BJ (cell line): ENCODE results near the gene FLNC. TPM values are rescaled to one million over a fixed set of nuclear protein-coding genes. Genes with fewer than 3 reads are reported as not detected.

ENCODE experiments used
- CTCF ChIA-PET: fragments of 350-600 bp; formaldehyde crosslinking; extraction: SDS; loops from one replicate; lab custom pipeline; 2021; ENCODE audit warnings: antibody characterized with exemption, inconsistent platforms; lab: Yijun Ruan, JAX
- POLR2A ChIA-PET: fragments of 300-600 bp; sonication (Branson Sonifier 250); formaldehyde crosslinking; extraction: SDS; loops from one replicate; lab custom pipeline; 2021; ENCODE audit warnings: antibody characterized with exemption; lab: Charles Lee
- DNase-seq: peaks from one replicate; pipeline ENCODE4 v3.0.0-alpha.2; 2011; ENCODE audit warnings: low read depth
- H3K27me3 ChIP-seq: 2 replicates; pipeline ENCODE4 v1.6.0; 2011; ENCODE audit warnings: low read length; ENCODE audit not compliant: control insufficient read depth, insufficient read depth
- H3K36me3 ChIP-seq: 2 replicates; pipeline ENCODE4 v1.5.1; 2011; ENCODE audit warnings: low read length; ENCODE audit not compliant: control insufficient read depth, insufficient read depth
- H3K4me3 ChIP-seq: 2 replicates; pipeline ENCODE4 v1.5.1; 2011; ENCODE audit warnings: low read depth, mild to moderate bottlenecking, control low read depth, low read length
- CTCF ChIP-seq: IDR thresholded peaks from 2 replicates; pipeline ENCODE4 v1.5.1; 2011; ENCODE audit warnings: low read depth, mild to moderate bottlenecking, control low read depth, inconsistent platforms, low read length, moderate library complexity; ENCODE audit not compliant: insufficient read depth
- polyA plus RNA-seq: library from polyadenylated mRNA; depleted of rRNA; stranded (reverse); fragments of >200 nt; gene quantifications from 2 replicates; pipeline ENCODE4 v1.2.3, GENCODE V29; 2011

FLNC gene
- polyA plus RNA-seq, 1 experiment, result 58.6 TPM

GRCh38 chr7:128892521-128893250, 62.5 kb downstream of the FLNC start:
- no peak for TF ChIP-seq CTCF
- H3K27me3 ChIP-seq, result 0 out of 2 replicates have a peak, but pooled peaks cover 2% of the 10 kb centered on the region
- POLR2A ChIA-PET, result no interaction called here
- H3K4me3 ChIP-seq, result no peak overlapping the region
- DNase-seq, result no peak
- CTCF ChIA-PET, result interaction anchor here (1.0 to 2.0 kb wide), 4 partner anchors 9 to 199 kb away, joined by 3 to 7 read pairs (median 5); no protein-coding TSS in a partner anchor
- H3K36me3 ChIP-seq, result no peaks in the 10 kb centered on the region

- POLR2A ChIA-PET, result no interaction called here
Observed at GRCh38 chr7:128893251-128894100, 63.3 kb downstream of the FLNC start.

GRCh38 chr7:128894101-128894440, 63.9 kb downstream of the FLNC start:
- no peak for TF ChIP-seq CTCF
- Histone ChIP-seq H3K4me3 (no peak overlapping the region), H3K36me3 (no peaks in the 10 kb centered on the region), H3K27me3 (no peaks in the 10 kb centered on the region)
- ChIA-PET CTCF (interaction anchor here (1.6 kb wide), 1 partner anchor 11 kb away, joined by 3 read pairs; no protein-coding TSS in a partner anchor), POLR2A (no interaction called here)
- DNase-seq, result no peak

More at GRCh38 chr7:128893251-128894100, 63.3 kb downstream of the FLNC start:
- CTCF ChIA-PET, result interaction anchor here (1.0 to 2.0 kb wide), 5 partner anchors 10 to 198 kb away, joined by 3 to 7 read pairs (median 4); no protein-coding TSS in a partner anchor
- Histone ChIP-seq H3K36me3 (no peaks in the 10 kb centered on the region), H3K27me3 (0 out of 2 replicates have a peak, but pooled peaks cover 2% of the 10 kb centered on the region), H3K4me3 (no peak overlapping the region)
- DNase-seq, result no peak
- TF ChIP-seq CTCF, result no peak

GRCh38 chr7:128895320-128895719, 65.1 kb downstream of the FLNC start:
- no peak for TF ChIP-seq CTCF
- Histone ChIP-seq H3K4me3 (no peak overlapping the region), H3K27me3 (no peaks in the 10 kb centered on the region), H3K36me3 (no peaks in the 10 kb centered on the region)
- ChIA-PET CTCF (interaction anchor here (1.6 kb wide), 1 partner anchor 12 kb away, joined by 3 read pairs; no protein-coding TSS in a partner anchor), POLR2A (no interaction called here)
- DNase-seq, result no peak

GRCh38 chr7:128899392-128899791, 69.2 kb downstream of the FLNC start:
- DNase-seq, result no peak
- Histone ChIP-seq H3K4me3 (no peak overlapping the region), H3K27me3 (no peaks in the 10 kb centered on the region; the same call in 1 of the 2 replicates), H3K36me3 (no peaks in the 10 kb centered on the region)
- TF ChIP-seq CTCF, result no peak
- ChIA-PET POLR2A (no interaction called here), CTCF (interaction anchor here (1.1 to 7.2 kb wide), 5 partner anchors 14 to 226 kb away, joined by 4 to 77 read pairs (median 6); no protein-coding TSS in a partner anchor)
